SK-N-SH treated with all-trans-retinoic acid at 6 μM for 48 hours (cell line): Measurements from ENCODE around the gene IL24.

ENCODE experiments used
- ARNTL ChIP-seq: fragments of 450-650 bp; formaldehyde crosslinking; IDR thresholded peaks from 2 replicates; pipeline ENCODE4 v1.5.0; 2020; ENCODE audit warnings: low read depth, mild to moderate bottlenecking, moderate library complexity, borderline replicate concordance
- GLIS3 ChIP-seq: fragments of 250-450 bp; sonication (Bioruptor Pico); IDR thresholded peaks from 2 replicates; pipeline ENCODE4 v1.5.0; 2020; ENCODE audit warnings: mild to moderate bottlenecking, moderate library complexity
- OSR1 ChIP-seq: fragments of 250-450 bp; sonication (Bioruptor Pico); IDR thresholded peaks from 2 replicates; pipeline ENCODE4 v1.8.0; 2022; ENCODE audit warnings: moderate library complexity, mild to moderate bottlenecking, inconsistent platforms
- PPARA ChIP-seq: fragments of 250-450 bp; sonication (Bioruptor Pico); IDR thresholded peaks from 2 replicates; pipeline ENCODE4 v1.5.0; 2020; ENCODE audit warnings: mild to moderate bottlenecking, borderline replicate concordance
- SNAI2 ChIP-seq: fragments of 250-450 bp; sonication (Bioruptor Pico); IDR thresholded peaks from 2 replicates; pipeline ENCODE4 v1.5.0; 2020; ENCODE audit warnings: mild to moderate bottlenecking, moderate library complexity
- TF ChIP-seq, protein P1 (sequence below): fragments of 250-450 bp; sonication (Bioruptor Pico); IDR thresholded peaks from 2 replicates; pipeline ENCODE4 v1.8.0; 2020; ENCODE audit warnings: mild to moderate bottlenecking, moderate library complexity, borderline replicate concordance
- TF ChIP-seq, protein P2 (sequence below): fragments of 250-450 bp; sonication (Bioruptor Pico); IDR thresholded peaks from 2 replicates; pipeline ENCODE4 v1.5.0; 2020; ENCODE audit warnings: mild to moderate bottlenecking, moderate library complexity
- TF ChIP-seq, protein P3 (sequence below): fragments of 250-450 bp; sonication (Bioruptor Pico); IDR thresholded peaks from 2 replicates; pipeline ENCODE4 v1.8.0; 2021; ENCODE audit warnings: low read depth, mild to moderate bottlenecking, moderate library complexity, borderline replicate concordance

DNA sequence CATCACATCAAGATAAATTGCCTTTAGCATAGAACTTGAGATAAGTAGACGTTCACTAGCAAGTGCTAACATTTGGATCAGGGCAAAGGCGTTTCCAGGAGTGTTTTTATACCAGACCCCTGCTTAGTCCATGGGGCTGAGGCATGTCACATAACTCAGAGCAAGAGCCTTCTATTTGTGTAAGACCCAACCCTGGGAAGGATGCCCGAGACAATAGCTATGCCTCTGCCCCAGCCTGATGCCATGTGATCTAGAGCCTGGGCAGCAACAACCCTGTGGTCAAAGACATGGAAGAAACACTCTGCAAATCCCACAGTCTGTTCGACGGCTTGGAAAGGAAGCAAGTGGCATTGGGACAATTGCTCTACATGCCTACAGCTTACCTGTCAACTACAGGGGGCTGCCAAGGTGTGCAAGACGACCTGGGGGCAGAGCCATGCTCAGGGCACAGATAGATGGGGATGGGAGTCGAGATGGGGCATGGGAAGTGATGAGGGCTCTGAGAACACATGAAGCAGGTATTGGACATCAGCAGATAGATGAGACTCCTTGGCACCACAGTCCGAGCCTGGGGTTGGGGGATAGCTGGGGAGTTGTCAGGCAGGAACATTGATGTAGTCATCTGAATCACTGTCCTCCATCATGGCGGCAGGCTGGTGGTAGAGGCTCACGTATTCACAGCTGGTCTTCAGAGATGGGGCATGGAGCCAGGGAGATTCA is 7.3 kb downstream of the IL24 start:
- TF ChIP-seq, protein P1, sequence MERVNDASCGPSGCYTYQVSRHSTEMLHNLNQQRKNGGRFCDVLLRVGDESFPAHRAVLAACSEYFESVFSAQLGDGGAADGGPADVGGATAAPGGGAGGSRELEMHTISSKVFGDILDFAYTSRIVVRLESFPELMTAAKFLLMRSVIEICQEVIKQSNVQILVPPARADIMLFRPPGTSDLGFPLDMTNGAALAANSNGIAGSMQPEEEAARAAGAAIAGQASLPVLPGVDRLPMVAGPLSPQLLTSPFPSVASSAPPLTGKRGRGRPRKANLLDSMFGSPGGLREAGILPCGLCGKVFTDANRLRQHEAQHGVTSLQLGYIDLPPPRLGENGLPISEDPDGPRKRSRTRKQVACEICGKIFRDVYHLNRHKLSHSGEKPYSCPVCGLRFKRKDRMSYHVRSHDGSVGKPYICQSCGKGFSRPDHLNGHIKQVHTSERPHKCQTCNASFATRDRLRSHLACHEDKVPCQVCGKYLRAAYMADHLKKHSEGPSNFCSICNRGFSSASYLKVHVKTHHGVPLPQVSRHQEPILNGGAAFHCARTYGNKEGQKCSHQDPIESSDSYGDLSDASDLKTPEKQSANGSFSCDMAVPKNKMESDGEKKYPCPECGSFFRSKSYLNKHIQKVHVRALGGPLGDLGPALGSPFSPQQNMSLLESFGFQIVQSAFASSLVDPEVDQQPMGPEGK (CRISPR knock-in tag), result no peak
- TF ChIP-seq ARNTL (CRISPR knock-in tag) (no peak), GLIS3 (CRISPR knock-in tag) (no peak), PPARA (no peak), OSR1 (CRISPR knock-in tag) (no peak), SNAI2 (CRISPR knock-in tag) (no peak)
- TF ChIP-seq, protein P2, sequence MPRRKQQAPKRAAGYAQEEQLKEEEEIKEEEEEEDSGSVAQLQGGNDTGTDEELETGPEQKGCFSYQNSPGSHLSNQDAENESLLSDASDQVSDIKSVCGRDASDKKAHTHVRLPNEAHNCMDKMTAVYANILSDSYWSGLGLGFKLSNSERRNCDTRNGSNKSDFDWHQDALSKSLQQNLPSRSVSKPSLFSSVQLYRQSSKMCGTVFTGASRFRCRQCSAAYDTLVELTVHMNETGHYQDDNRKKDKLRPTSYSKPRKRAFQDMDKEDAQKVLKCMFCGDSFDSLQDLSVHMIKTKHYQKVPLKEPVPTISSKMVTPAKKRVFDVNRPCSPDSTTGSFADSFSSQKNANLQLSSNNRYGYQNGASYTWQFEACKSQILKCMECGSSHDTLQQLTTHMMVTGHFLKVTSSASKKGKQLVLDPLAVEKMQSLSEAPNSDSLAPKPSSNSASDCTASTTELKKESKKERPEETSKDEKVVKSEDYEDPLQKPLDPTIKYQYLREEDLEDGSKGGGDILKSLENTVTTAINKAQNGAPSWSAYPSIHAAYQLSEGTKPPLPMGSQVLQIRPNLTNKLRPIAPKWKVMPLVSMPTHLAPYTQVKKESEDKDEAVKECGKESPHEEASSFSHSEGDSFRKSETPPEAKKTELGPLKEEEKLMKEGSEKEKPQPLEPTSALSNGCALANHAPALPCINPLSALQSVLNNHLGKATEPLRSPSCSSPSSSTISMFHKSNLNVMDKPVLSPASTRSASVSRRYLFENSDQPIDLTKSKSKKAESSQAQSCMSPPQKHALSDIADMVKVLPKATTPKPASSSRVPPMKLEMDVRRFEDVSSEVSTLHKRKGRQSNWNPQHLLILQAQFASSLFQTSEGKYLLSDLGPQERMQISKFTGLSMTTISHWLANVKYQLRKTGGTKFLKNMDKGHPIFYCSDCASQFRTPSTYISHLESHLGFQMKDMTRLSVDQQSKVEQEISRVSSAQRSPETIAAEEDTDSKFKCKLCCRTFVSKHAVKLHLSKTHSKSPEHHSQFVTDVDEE (CRISPR knock-in tag), result no peak
- TF ChIP-seq, protein P3, sequence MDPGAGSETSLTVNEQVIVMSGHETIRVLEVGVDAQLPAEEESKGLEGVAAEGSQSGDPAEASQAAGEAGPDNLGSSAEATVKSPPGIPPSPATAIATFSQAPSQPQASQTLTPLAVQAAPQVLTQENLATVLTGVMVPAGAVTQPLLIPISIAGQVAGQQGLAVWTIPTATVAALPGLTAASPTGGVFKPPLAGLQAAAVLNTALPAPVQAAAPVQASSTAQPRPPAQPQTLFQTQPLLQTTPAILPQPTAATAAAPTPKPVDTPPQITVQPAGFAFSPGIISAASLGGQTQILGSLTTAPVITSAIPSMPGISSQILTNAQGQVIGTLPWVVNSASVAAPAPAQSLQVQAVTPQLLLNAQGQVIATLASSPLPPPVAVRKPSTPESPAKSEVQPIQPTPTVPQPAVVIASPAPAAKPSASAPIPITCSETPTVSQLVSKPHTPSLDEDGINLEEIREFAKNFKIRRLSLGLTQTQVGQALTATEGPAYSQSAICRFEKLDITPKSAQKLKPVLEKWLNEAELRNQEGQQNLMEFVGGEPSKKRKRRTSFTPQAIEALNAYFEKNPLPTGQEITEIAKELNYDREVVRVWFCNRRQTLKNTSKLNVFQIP (CRISPR knock-in tag), result no peak
